Right atrium auricular region (tissue), 2 donors: Measurements from ENCODE around the gene GPR156. TPM values are rescaled to one million over a fixed set of nuclear protein-coding genes. Genes with fewer than 3 reads are reported as not detected.

ENCODE experiments used
- DNase-seq: peaks from one replicate; pipeline ENCODE4 v3.0.0-alpha.2; 2019; ENCODE audit warnings: low spot score
- H3K27ac ChIP-seq, 2 donors: fragments of 200-600 bp; sonication (generic); 1 replicate in 1 of 2; 2 replicates in 1 of 2; pipeline ENCODE4 v1.5.1; 2016 to 2019
- H3K27me3 ChIP-seq, 2 donors: fragments of 200-600 bp; sonication (generic); one replicate each; pipeline versions ENCODE4 v1.5.1 to v1.6.0; 2017 to 2019
- H3K36me3 ChIP-seq: fragments of 200-600 bp; sonication (generic); one replicate; pipeline ENCODE4 v1.5.1; 2016
- H3K4me1 ChIP-seq, 2 donors: fragments of 200-600 bp; sonication (generic); one replicate each; pipeline versions ENCODE4 v1.5.1 to v1.6.0; 2017 to 2019
- H3K4me3 ChIP-seq, 2 donors: fragments of 200-600 bp; sonication (generic); 1 replicate in 1 of 2; 2 replicates in 1 of 2; pipeline ENCODE4 v1.5.1; 2017 to 2019; ENCODE audit warnings: mild to moderate bottlenecking in 1 of 2, moderate library complexity in 1 of 2
- H3K9me3 ChIP-seq, 2 donors: fragments of 200-600 bp; sonication (generic); one replicate each; pipeline ENCODE4 v1.5.1; 2019
- total RNA-seq, 2 donors: library from RNA; depleted of rRNA; stranded (reverse); fragments of >200 nt; gene quantifications; one replicate each; pipeline ENCODE4 v1.1.0, GENCODE V29; 2016
- TF ChIP-seq, protein P1 (sequence below), 2 donors: fragments of 200-600 bp; sonication (generic); IDR thresholded peaks; one replicate each; pipeline ENCODE4 v1.5.1; 2019; ENCODE audit warnings: antibody characterized with exemption in 2 of 2

GPR156 gene
- total RNA-seq, 2 donors from 2014 or later: 0.35 to 0.74 TPM

GRCh38 chr3:120193554-120193953 is 91.5 kb downstream of the GPR156 start:
- Histone ChIP-seq H3K4me1 (no peaks in the 10 kb centered on the region), H3K27ac (no peak overlapping the region), H3K36me3 (no peaks in the 10 kb centered on the region), H3K4me3 (no peak overlapping the region), H3K27me3 (no peaks in the 10 kb centered on the region), H3K9me3 (no peaks in the 10 kb centered on the region)
- DNase-seq: no peak
- TF ChIP-seq, protein P1, sequence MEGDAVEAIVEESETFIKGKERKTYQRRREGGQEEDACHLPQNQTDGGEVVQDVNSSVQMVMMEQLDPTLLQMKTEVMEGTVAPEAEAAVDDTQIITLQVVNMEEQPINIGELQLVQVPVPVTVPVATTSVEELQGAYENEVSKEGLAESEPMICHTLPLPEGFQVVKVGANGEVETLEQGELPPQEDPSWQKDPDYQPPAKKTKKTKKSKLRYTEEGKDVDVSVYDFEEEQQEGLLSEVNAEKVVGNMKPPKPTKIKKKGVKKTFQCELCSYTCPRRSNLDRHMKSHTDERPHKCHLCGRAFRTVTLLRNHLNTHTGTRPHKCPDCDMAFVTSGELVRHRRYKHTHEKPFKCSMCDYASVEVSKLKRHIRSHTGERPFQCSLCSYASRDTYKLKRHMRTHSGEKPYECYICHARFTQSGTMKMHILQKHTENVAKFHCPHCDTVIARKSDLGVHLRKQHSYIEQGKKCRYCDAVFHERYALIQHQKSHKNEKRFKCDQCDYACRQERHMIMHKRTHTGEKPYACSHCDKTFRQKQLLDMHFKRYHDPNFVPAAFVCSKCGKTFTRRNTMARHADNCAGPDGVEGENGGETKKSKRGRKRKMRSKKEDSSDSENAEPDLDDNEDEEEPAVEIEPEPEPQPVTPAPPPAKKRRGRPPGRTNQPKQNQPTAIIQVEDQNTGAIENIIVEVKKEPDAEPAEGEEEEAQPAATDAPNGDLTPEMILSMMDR (IDR thresholded peaks at IDR 0.05): no peak

DNA sequence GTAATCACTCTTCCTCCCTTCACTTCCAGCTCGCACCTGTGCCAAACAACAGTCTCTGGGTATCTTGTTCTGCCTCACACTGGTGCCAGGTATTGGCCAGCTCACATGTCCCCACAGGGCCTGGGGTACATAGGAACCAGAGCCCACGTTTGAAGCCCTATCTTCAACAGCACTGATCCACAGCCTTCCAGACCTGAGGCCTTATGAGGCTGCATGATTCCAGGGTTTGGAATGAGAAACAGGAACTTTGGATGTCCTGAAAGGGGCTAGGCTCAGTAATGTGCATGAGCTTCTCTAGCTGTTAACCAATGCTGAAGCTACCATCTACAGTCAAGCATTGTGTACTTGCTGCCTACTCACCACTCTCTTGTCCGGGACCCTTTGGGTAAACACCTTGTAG is 92.4 kb downstream of the GPR156 start:
- no peaks in the 10 kb centered on the region for H3K4me1 ChIP-seq
- no peak overlapping the region for H3K27ac ChIP-seq
- TF ChIP-seq, protein P1 (IDR thresholded peaks at IDR 0.05): no peak
- no peaks in the 10 kb centered on the region for H3K36me3 ChIP-seq
- no peaks in the 10 kb centered on the region for H3K27me3 ChIP-seq
- H3K4me3 ChIP-seq: no peak overlapping the region
- H3K9me3 ChIP-seq: no peaks in the 10 kb centered on the region
- DNase-seq: no peak

GRCh38 chr3:120192159-120192558 is 92.9 kb downstream of the GPR156 start:
- no peaks in the 10 kb centered on the region for H3K36me3 ChIP-seq
- H3K9me3 ChIP-seq: no peaks in the 10 kb centered on the region
- H3K4me1 ChIP-seq: no peaks in the 10 kb centered on the region
- TF ChIP-seq, protein P1 (IDR thresholded peaks at IDR 0.05): no peak
- no peak overlapping the region for H3K4me3 ChIP-seq
- no peaks in the 10 kb centered on the region for H3K27me3 ChIP-seq
- no peak overlapping the region for H3K27ac ChIP-seq
- DNase-seq: no peak

DNA sequence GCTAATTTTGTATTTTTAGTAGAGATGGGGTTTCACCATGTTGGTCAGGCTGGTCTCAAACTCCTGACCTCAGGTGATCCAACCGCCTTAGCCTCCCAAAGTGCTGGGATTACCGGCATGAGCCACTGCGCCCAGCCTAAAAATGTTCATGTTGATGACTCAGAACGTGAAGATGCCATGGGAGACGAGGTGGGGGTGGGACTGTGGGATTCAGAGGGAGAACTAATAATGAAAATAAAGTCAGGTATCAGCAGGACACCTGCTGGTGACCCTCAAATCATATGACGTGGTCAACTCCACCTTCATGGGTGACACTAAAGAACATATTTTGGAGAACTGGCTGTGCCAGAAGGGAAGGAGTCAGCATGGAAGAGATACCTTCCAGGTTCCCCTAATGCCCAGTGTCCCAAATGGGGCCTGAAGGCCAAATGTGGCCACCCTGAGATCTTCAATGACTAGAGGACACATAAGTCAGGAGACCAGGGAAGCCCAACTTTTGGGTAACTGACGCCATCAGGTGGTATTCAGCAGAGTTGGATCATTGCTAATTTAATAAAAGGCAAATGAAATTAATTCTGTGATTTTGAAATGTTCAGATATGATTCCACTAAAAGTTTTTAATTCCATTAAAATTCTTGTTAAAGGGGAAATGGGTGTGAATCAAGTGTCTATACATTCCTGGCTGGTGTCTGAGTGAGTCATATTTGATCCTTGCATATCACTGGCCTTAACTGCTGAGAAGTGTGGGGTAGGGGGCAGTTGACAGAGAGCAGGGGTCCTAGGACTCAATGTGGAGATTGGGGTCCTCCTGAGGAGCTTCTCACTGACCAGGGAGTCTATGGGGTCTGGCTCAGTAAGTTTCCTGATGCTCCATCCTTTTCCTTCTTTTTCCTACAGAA is 102.2 kb downstream of the GPR156 start:
- no peaks in the 10 kb centered on the region for H3K27me3 ChIP-seq
- H3K36me3 ChIP-seq: no peaks in the 10 kb centered on the region
- no peak overlapping the region for H3K27ac ChIP-seq
- DNase-seq: no peak
- H3K4me1 ChIP-seq: no peaks in the 10 kb centered on the region
- no peaks in the 10 kb centered on the region for H3K9me3 ChIP-seq
- H3K4me3 ChIP-seq: no peak overlapping the region
- TF ChIP-seq, protein P1 (IDR thresholded peaks at IDR 0.05): peak in 1 of 2 donors; percentile 56

GRCh38 chr3:120181632-120182031 is 103.4 kb downstream of the GPR156 start:
- H3K36me3 ChIP-seq: no peaks in the 10 kb centered on the region
- peaks cover 0 to 11% of the 10 kb centered on the region in 2 donors for H3K4me1 ChIP-seq
- H3K27me3 ChIP-seq: no peaks in the 10 kb centered on the region
- no peak for DNase-seq
- no peaks in the 10 kb centered on the region for H3K9me3 ChIP-seq
- H3K4me3 ChIP-seq: no peak overlapping the region
- TF ChIP-seq, protein P1 (IDR thresholded peaks at IDR 0.05): no peak
- H3K27ac ChIP-seq: no peak overlapping the region
